ENCODE data around the gene CCNG2.

CCNG2 gene

GRCh38 chr4:77219266-77219665, 62.3 kb downstream of the CCNG2 start:
- H3K4me3 ChIP-seq (ENCODE audit: low read length): no peak overlapping the region
- no peaks in the 10 kb centered on the region for H3K9me2 ChIP-seq (replicated peaks; ENCODE audit: insufficient read depth, low read length)

More at GRCh38 chr4:77219266-77219665, 62.3 kb downstream of the CCNG2 start:
- Histone ChIP-seq H3K27ac (ENCODE audit: low read length) (no peak overlapping the region), H3K4me1 (ENCODE audit: low read length) (no peaks in the 10 kb centered on the region), H4K20me1 (ENCODE audit: insufficient read depth, low read length) (no peaks in the 10 kb centered on the region), H3K9ac (ENCODE audit: low read length) (no peak overlapping the region), H3F3A (ENCODE audit: insufficient read depth, low read length) (no peaks in the 10 kb centered on the region), H3K36me3 (replicated peaks; ENCODE audit: insufficient read depth, low read length) (no peaks in the 10 kb centered on the region), H3K79me2 (ENCODE audit: low read length) (no peaks in the 10 kb centered on the region), H3K27me3 (replicated peaks; ENCODE audit: insufficient read depth, low read length) (no peaks in the 10 kb centered on the region), H3K9me3 (replicated peaks; ENCODE audit: insufficient read depth, low read length) (no peaks in the 10 kb centered on the region), H3K4me2 (ENCODE audit: low read depth, low read length) (no peak overlapping the region), H2AFZ (ENCODE audit: low read length) (no peak overlapping the region)
- no peak for TF ChIP-seq EZH2 (optimal IDR thresholded peaks at IDR 0.05; ENCODE audit: low read depth, low read length)
- TF ChIP-seq CTCF (IDR thresholded peaks at IDR 0.05; ENCODE audit: low read length): no peak
- no peak for TF ChIP-seq EZH2phosphoT487 (IDR thresholded peaks at IDR 0.05; ENCODE audit: low read length)
- no peak for DNase-seq
